SK-N-SH (cell line): ENCODE measurements around the gene NCS1. TPM values are rescaled to one million over a fixed set of nuclear protein-coding genes. Genes with fewer than 3 reads are reported as not detected.

Experiments
- CTCF ChIA-PET: fragments of 300-600, 350-600 bp; formaldehyde crosslinking; extraction: SDS; loops from one replicate; lab custom pipeline; 2021; lab: Yijun Ruan, JAX
- POLR2A ChIA-PET: fragments of 350-600 bp; sonication (Branson Sonifier 250); formaldehyde crosslinking; extraction: SDS; loops from one replicate; lab custom pipeline; 2020; ENCODE audit warnings: antibody characterized with exemption, inconsistent platforms; lab: Yijun Ruan, JAX
- DNase-seq: peaks from one replicate; pipeline ENCODE4 v3.0.0; 2012
- H2AFZ ChIP-seq: fragments of 200-600 bp; sonication (generic); 2 replicates; pipeline ENCODE4 v1.8.1; 2016; ENCODE audit warnings: antibody characterized with exemption, mild to moderate bottlenecking, low read depth
- H3F3A ChIP-seq: fragments of 200-600 bp; sonication (generic); replicated peaks from 2 replicates; pipeline ENCODE3; 2016; ENCODE audit warnings: antibody characterized with exemption, mild to moderate bottlenecking; ENCODE audit not compliant: insufficient read depth
- H3K27ac ChIP-seq, 2 experiments: fragments of 200-500 bp in 1 of 2; fragments of 200-600 bp in 1 of 2; sonication (Bioruptor generic) in 1 of 2; sonication (generic), shearing (Covaris generic) in 1 of 2; 2 replicates each; pipeline versions ENCODE4 v1.5.1 to v1.6.1; 2014 to 2016; ENCODE audit warnings: low read depth in 2 of 2, inconsistent platforms in 1 of 2, low read length in 1 of 2, mild to moderate bottlenecking in 1 of 2, mixed read lengths in 1 of 2
- H3K27me3 ChIP-seq: fragments of 200-600 bp; sonication (generic), shearing (Covaris generic); 2 replicates; pipeline ENCODE4 v1.6.1; 2016; ENCODE audit warnings: mixed run types; ENCODE audit not compliant: insufficient read depth
- H3K36me3 ChIP-seq, 2 experiments: fragments of 200-500 bp in 1 of 2; fragments of 200-600 bp in 1 of 2; sonication (Bioruptor generic) in 1 of 2; sonication (generic) in 1 of 2; replicated peaks in 1 of 2; 2 replicates each; pipeline versions ENCODE3 to v1.5.1; 2014 to 2016; ENCODE audit warnings: low read length in 1 of 2, mild to moderate bottlenecking in 1 of 2; ENCODE audit not compliant: insufficient read depth in 2 of 2, control insufficient read depth in 1 of 2
- H3K4me1 ChIP-seq, 2 experiments: fragments of 200-500 bp in 1 of 2; fragments of 200-600 bp in 1 of 2; sonication (Bioruptor generic) in 1 of 2; sonication (generic), shearing (Covaris generic) in 1 of 2; 2 replicates each; pipeline versions ENCODE4 v1.5.1 to v1.6.1; 2014 to 2016; ENCODE audit warnings: low read depth in 1 of 2, low read length in 1 of 2, mixed run types in 1 of 2; ENCODE audit not compliant: insufficient read depth in 2 of 2, control insufficient read depth in 1 of 2
- H3K4me2 ChIP-seq: fragments of 200-600 bp; sonication (generic), shearing (Covaris generic); 2 replicates; pipeline ENCODE4 v1.6.1; 2017; ENCODE audit warnings: mixed run types
- H3K4me3 ChIP-seq, 2 experiments: fragments of 200-500 bp in 1 of 2; fragments of 200-600 bp in 1 of 2; sonication (Bioruptor generic) in 1 of 2; sonication (generic), shearing (Covaris generic) in 1 of 2; 2 replicates each; pipeline versions ENCODE4 v1.5.1 to v1.8.1; 2014 to 2016; ENCODE audit warnings: low read depth in 2 of 2, inconsistent platforms in 1 of 2, low read length in 1 of 2, mild to moderate bottlenecking in 1 of 2, mixed read lengths in 1 of 2, moderate library complexity in 1 of 2
- H3K79me2 ChIP-seq: fragments of 200-600 bp; sonication (generic); 2 replicates; pipeline ENCODE4 v1.8.1; 2017; ENCODE audit warnings: mild to moderate bottlenecking; ENCODE audit not compliant: insufficient read depth
- H3K9ac ChIP-seq: fragments of 200-600 bp; sonication (generic); 2 replicates; pipeline ENCODE4 v1.6.1; 2017; ENCODE audit warnings: mixed run types
- H3K9me2 ChIP-seq: fragments of 200-600 bp; sonication (generic); 2 replicates; pipeline ENCODE4 v1.6.1; 2017; ENCODE audit warnings: mixed run types
- H3K9me3 ChIP-seq: fragments of 200-600 bp; sonication (generic); 2 replicates; pipeline ENCODE4 v1.6.1; 2017; ENCODE audit warnings: mixed run types, mild to moderate bottlenecking, moderate library complexity
- H4K20me1 ChIP-seq: fragments of 200-600 bp; sonication (generic); 2 replicates; pipeline ENCODE4 v1.6.1; 2017; ENCODE audit warnings: mild to moderate bottlenecking, mixed run types; ENCODE audit not compliant: insufficient read depth
- CHD2 ChIP-seq: fragments of 150-350 bp; IDR thresholded peaks from 2 replicates; pipeline ENCODE4 v1.6.1; 2018; ENCODE audit warnings: low read length; ENCODE audit not compliant: partially characterized antibody
- ELF1 ChIP-seq: IDR thresholded peaks from 2 replicates; pipeline ENCODE4 v1.4.0; 2012
- EP300 ChIP-seq, 2 experiments: IDR thresholded peaks; 2 replicates each; pipeline versions ENCODE4 v1.4.0 to v1.6.1; 2012; ENCODE audit warnings: borderline replicate concordance in 1 of 2, low read depth in 1 of 2, low read length in 1 of 2
- EZH2phosphoT487 ChIP-seq: fragments of 200-600 bp; sonication (generic); IDR thresholded peaks from 2 replicates; pipeline ENCODE4 v1.6.1; 2017; ENCODE audit warnings: low read depth, mixed run types, mild to moderate bottlenecking, antibody characterized with exemption, moderate library complexity, borderline replicate concordance
- FOXJ3 ChIP-seq: sonication (generic); formaldehyde crosslinking; IDR thresholded peaks from 2 replicates; pipeline ENCODE4 v1.5.1; 2020; ENCODE audit warnings: mild to moderate bottlenecking, missing genetic modification reagents
- GATA2 ChIP-seq: sonication (generic); formaldehyde crosslinking; IDR thresholded peaks from 2 replicates; pipeline ENCODE4 v1.5.0; 2020; ENCODE audit warnings: mild to moderate bottlenecking, missing genetic modification reagents
- IRF3 ChIP-seq: fragments of 150-350 bp; IDR thresholded peaks from 2 replicates; pipeline ENCODE4 v1.6.1; 2016; ENCODE audit warnings: mild to moderate bottlenecking, low read depth, low read length
- JUND ChIP-seq: IDR thresholded peaks from 2 replicates; pipeline ENCODE4 v1.4.0; 2012
- MAX ChIP-seq: IDR thresholded peaks from 2 replicates; pipeline ENCODE4 v1.4.0; 2012; ENCODE audit warnings: low read depth
- MXI1 ChIP-seq: IDR thresholded peaks from 2 replicates; pipeline ENCODE4 v1.6.1; 2012; ENCODE audit warnings: mild to moderate bottlenecking, low read depth, low read length, improper control_type of control experiment
- NFIC ChIP-seq: IDR thresholded peaks from 2 replicates; pipeline ENCODE4 v1.4.0; 2012; ENCODE audit warnings: borderline replicate concordance
- NRF1 ChIP-seq: IDR thresholded peaks from 2 replicates; pipeline ENCODE4 v1.6.1; 2012; ENCODE audit warnings: low read depth, mild to moderate bottlenecking, low read length
- RAD21 ChIP-seq: IDR thresholded peaks from 2 replicates; pipeline ENCODE4 v1.6.1; 2012; ENCODE audit warnings: mild to moderate bottlenecking, low read length
- RCOR1 ChIP-seq: fragments of 150-350 bp; IDR thresholded peaks from 2 replicates; pipeline ENCODE4 v1.6.1; 2017; ENCODE audit warnings: antibody characterized with exemption, low read length
- RFX5 ChIP-seq: IDR thresholded peaks from 2 replicates; pipeline ENCODE4 v1.6.1; 2012; ENCODE audit warnings: mild to moderate bottlenecking, improper control_type of control experiment, low read length
- RXRA ChIP-seq: IDR thresholded peaks from 2 replicates; pipeline ENCODE4 v1.4.0; 2012; ENCODE audit warnings: low read depth, mild to moderate bottlenecking, borderline replicate concordance
- TAF1 ChIP-seq: IDR thresholded peaks from 2 replicates; pipeline ENCODE4 v1.6.1; 2012; ENCODE audit warnings: low read depth, mild to moderate bottlenecking, low read length, moderate library complexity, borderline replicate concordance
- TCF12 ChIP-seq: IDR thresholded peaks from 2 replicates; pipeline ENCODE4 v1.4.0; 2012
- TEAD4 ChIP-seq: IDR thresholded peaks from 2 replicates; pipeline ENCODE4 v1.4.0; 2012; ENCODE audit warnings: mild to moderate bottlenecking, borderline replicate concordance; ENCODE audit not compliant: insufficient read depth
- USF1 ChIP-seq: IDR thresholded peaks from 2 replicates; pipeline ENCODE4 v1.4.0; 2012; ENCODE audit warnings: low read depth, borderline replicate concordance
- USF2 ChIP-seq: fragments of 150-350 bp; IDR thresholded peaks from 2 replicates; pipeline ENCODE4 v1.6.1; 2017; ENCODE audit warnings: antibody characterized with exemption, low read length, low read depth, borderline replicate concordance
- YY1 ChIP-seq: IDR thresholded peaks from 2 replicates; pipeline ENCODE4 v1.4.0; 2012; ENCODE audit warnings: low read depth, mild to moderate bottlenecking
- WGBS: methylation state at CpG from one replicate; pipeline ENCODE4 v1.1.6; 2017; ENCODE audit warnings: low lambda C conversion rate; 5-methylcytosine and 5-hydroxymethylcytosine counted together
- polyA plus RNA-seq, 3 experiments: library from polyadenylated mRNA; depleted of rRNA; stranded (reverse); fragments of >200 nt; gene quantifications; 2 replicates each; pipeline ENCODE4 v1.2.3, GENCODE V29; 2012

NCS1 gene
- polyA plus RNA-seq, 1 of the 3 experiments (the other 2 are of a cell fraction), result 40.6 TPM

- TF ChIP-seq GATA2 (no peak), USF2 (no peak), NFIC (no peak), RXRA (no peak), MXI1 (peak; percentile 21; the same call in 1 of the 2 replicates), TAF1 (no peak), USF1 (no peak), CHD2 (no peak), EP300 (IDR thresholded peaks at IDR 0.05; ENCODE audit: borderline replicate concordance in 1 of 2, low read depth in 1 of 2, low read length in 1 of 2) (peak in 1 of 2 experiments; percentile 31; a peak in 1 of 4 replicates), YY1 (no peak), RCOR1 (0 out of 2 replicates have a peak, but pooled peaks have one; percentile 18), FOXJ3 (CRISPR knock-in tag) (no peak)
- TF ChIP-seq, all 33 proteins: peak for 4
Observed at GRCh38 chr9:130219661-130220096, 47.5 kb downstream of the NCS1 start (continued).

- Histone ChIP-seq H3K9me3 (no peaks in the 10 kb centered on the region), H2AFZ (no peak overlapping the region), H3K27me3 (no peaks in the 10 kb centered on the region), H3K27ac (peak overlapping the region in 1 of 2 experiments; percentile 90; a peak in 2 of 4 replicates), H3F3A (no peaks in the 10 kb centered on the region), H3K79me2 (peaks cover 17% of the 10 kb centered on the region; the same call in 1 of the 2 replicates)
- WGBS, result 59% methylated on average over 9 of the region's 9 CpGs
- CTCF ChIA-PET, result interaction anchor here (0.6 to 3.1 kb wide), 21 partner anchors 8 to 122 kb away, joined by 3 to 23 read pairs (median 4); no protein-coding TSS in a partner anchor
- peak; percentile 28; the same call in 1 of the 2 replicates for TF ChIP-seq TCF12
- TF ChIP-seq RAD21, result peak; percentile 38
- no peak for TF ChIP-seq GATA2
- TF ChIP-seq, all 33 proteins: peak for 2
- peak; percentile 89 for DNase-seq
- H3K4me3 ChIP-seq, result no peak overlapping the region
- peaks cover 0 to 22% of the 10 kb centered on the region in 2 experiments; a peak in 1 of 4 replicates for H3K4me1 ChIP-seq
- POLR2A ChIA-PET, result interaction anchor here (0.6 kb wide), 2 partner anchors 142 to 1286 kb away, joined by 3 read pairs; no protein-coding TSS in a partner anchor
- H4K20me1 ChIP-seq, result peaks cover 15% of the 10 kb centered on the region; the same call in 1 of the 2 replicates
- peaks cover 7 to 12% of the 10 kb centered on the region in 2 experiments for H3K36me3 ChIP-seq
- H3K9me2 ChIP-seq, result no peaks in the 10 kb centered on the region
- no peak overlapping the region for H3K9ac ChIP-seq
- H3K4me2 ChIP-seq, result no peak overlapping the region
Observed at GRCh38 chr9:130220352-130220751, 48.1 kb downstream of the NCS1 start.

- no peak for DNase-seq
- H3K4me3 ChIP-seq, result no peak overlapping the region
- H3K4me1 ChIP-seq, result peaks cover 0 to 19% of the 10 kb centered on the region in 2 experiments; a peak in 1 of 4 replicates
- H3K9ac ChIP-seq, result no peak overlapping the region
- ChIA-PET CTCF (interaction anchor here (1.2 to 1.8 kb wide), 3 partner anchors 18 to 116 kb away, joined by 3 to 8 read pairs (median 4); no protein-coding TSS in a partner anchor), POLR2A (no interaction called here)
- no peaks in the 10 kb centered on the region; the same call in 1 of the 2 replicates for H3K9me3 ChIP-seq
- H3K27ac ChIP-seq, result no peak overlapping the region
- H3F3A ChIP-seq, result peaks cover 6% of the 10 kb centered on the region
- no peak overlapping the region for H3K4me2 ChIP-seq
- peaks cover 3% of the 10 kb centered on the region; the same call in 1 of the 2 replicates for H4K20me1 ChIP-seq
- TF ChIP-seq USF2, result no peak
- no peak for TF ChIP-seq EZH2phosphoT487
- no peak for TF ChIP-seq TEAD4
- TF ChIP-seq ELF1, result no peak
- TF ChIP-seq JUND, result no peak
- TF ChIP-seq NRF1, result no peak
- no peak for TF ChIP-seq RFX5
- no peak for TF ChIP-seq IRF3
- no peak for TF ChIP-seq TAF1
- no peak for TF ChIP-seq MAX
- no peak for TF ChIP-seq EP300 (IDR thresholded peaks at IDR 0.05; ENCODE audit: borderline replicate concordance in 1 of 2, low read depth in 1 of 2, low read length in 1 of 2)
- peaks cover 2% of the 10 kb centered on the region; the same call in 1 of the 2 replicates for H3K79me2 ChIP-seq
- H3K9me2 ChIP-seq, result no peaks in the 10 kb centered on the region
- H2AFZ ChIP-seq, result no peak overlapping the region
- no peaks in the 10 kb centered on the region for H3K27me3 ChIP-seq
- H3K36me3 ChIP-seq, result peaks cover 20 to 32% of the 10 kb centered on the region in 2 experiments
- 93% methylated on average over 9 of the region's 9 CpGs for WGBS
Observed at GRCh38 chr9:130222833-130223232, 50.6 kb downstream of the NCS1 start.
